T follicular helper cell (primary cell): ENCODE results near the gene SHISA7.
A peak's percentile ranks its signal among the peaks of the same experiment; 100 is the strongest.

Experiments used
- DNase-seq: peaks from one replicate; pipeline ENCODE4 v3.0.0-alpha.2; 2020; ENCODE audit warnings: low read depth

The SHISA7 gene

DNA sequence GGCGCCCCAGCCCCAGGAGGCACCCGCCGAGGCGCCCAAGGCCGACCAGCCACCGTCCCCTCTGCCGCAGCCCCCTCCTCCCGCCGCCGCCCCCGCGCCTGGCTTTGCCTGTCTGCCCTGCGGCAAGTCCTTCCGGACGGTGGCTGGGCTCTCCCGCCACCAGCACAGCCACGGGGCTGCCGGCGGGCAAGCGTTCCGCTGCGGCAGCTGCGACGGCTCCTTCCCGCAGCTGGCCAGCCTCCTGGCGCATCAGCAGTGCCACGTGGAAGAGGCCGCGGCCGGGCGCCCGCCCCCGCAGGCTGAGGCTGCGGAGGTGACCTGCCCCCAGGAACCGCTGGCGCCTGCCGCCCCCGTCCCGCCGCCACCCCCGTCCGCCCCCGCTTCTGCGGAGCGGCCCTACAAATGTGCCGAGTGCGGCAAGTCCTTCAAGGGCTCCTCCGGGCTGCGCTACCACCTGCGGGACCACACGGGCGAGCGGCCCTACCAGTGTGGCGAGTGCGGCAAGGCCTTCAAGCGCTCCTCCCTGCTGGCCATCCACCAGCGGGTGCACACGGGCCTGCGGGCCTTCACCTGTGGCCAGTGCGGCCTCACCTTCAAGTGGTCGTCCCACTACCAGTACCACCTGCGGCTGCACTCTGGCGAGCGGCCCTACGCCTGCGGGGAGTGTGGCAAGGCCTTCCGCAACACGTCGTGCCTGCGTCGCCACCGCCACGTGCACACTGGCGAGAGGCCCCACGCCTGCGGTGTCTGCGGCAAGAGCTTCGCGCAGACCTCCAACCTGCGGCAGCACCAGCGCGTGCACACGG is 39.3 kb upstream of the SHISA7 start:
- DNase-seq = no peak

DNA sequence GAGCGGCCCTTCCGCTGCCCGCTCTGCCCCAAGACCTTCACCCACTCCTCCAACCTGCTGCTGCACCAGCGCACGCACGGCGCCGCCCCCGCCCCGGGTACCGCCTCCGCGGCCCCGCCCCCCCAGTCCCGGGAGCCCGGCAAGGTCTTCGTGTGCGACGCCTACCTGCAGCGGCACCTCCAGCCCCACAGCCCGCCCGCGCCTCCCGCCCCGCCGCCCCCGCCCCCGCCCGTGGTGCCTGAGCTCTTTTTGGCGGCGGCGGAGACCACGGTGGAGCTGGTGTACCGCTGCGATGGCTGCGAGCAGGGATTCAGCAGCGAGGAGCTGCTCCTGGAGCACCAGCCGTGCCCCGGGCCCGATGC is 38.7 kb upstream of the SHISA7 start:
- DNase-seq = no peak

DNA sequence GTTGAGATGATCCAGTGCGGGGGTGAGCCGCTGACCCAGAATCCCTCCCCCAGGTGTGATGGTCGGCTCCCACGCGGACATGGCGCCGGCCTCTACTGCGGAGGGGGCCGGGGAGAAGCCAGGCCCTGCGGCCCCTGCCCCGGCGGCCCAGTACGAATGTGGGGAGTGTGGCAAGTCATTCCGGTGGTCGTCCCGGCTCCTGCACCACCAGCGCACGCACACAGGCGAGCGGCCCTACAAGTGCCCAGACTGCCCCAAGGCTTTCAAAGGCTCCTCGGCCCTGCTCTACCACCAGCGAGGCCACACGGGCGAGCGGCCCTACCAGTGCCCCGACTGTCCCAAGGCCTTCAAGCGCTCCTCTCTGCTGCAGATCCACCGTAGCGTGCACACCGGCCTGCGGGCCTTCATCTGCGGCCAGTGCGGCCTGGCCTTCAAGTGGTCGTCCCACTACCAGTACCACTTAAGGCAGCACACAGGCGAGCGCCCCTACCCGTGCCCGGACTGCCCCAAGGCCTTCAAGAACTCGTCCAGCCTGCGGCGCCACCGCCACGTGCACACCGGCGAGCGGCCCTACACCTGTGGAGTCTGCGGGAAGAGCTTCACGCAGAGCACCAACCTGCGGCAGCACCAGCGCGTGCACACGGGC is 38.2 kb upstream of the SHISA7 start:
- no peak for DNase-seq

DNA sequence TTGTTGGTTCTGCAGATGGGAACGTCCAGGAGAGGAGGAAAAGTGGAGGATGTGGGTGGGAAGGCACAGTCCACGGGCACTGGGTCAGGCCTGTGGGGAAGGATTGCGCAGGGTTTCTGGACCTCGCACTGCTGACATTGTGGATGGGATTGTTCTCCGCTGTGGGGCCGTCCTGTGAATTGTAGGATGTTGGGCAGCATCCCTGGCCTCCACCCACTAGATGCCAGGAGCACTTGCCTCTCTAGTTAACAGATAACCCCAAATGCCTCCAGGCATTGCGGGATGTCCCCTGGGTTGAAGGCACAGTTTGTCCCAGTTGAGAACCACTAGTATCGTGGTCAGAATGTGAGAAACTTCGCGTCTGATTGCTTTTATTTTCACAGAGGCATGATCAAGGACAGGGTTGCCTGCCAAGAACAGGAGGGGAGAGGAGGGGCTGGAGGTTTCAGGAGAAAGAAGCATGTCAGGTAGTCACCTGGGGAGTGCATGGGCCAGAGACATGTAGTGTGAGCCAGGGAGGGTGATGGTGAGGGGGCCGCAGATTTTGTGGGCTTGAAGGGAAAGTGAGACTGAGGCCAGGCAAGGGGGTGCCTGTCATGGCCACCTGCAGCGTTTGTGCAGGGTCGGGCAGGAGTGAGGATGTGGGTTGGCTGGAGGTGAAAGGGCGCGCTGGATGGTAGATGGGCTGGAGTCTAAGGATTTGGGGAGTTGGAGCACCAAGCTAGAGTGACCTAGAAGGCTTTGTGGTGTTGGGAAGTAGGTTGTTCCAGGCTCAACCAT is 36.5 kb upstream of the SHISA7 start:
- DNase-seq = no peak

DNA sequence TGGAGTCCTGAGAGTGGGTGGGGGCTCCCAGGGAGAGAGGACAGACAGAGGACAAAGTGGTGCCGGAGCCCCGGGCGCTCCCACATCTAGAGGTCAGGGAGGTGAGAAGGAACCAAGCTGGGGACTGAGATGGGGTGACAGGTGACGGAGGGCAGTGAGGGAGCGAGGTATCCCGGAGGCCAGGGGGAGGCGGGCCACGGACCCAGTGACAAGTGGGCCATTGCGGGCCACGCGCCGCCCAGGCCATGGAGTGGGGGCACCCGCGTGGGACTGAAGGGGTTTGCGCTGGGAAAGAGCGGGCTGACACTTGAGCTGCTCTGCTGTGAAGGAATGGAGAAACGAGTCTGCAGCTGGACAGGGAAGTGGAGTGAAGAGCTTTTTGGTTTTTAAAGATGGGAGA is 35.9 kb upstream of the SHISA7 start:
- DNase-seq = no peak

DNA sequence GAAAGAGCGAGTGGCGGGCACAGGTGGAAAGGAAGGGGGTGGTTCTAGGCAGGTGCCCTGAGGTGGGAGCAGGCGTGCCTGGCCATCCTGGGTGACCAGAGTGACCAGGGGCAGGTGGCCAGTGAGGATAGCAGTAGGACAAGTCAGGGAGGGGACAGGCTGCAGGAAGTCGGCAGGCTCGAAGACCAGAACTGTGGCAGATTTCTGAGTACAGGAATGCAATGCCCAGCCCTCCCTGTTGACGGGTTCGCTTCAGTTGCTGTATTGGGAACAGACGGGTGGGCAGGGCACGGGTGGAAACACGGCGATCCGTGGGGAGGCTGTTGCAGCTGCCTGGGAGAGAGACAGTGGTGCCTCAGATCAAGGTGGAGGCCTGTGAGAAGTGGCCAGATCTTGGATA is 35.3 kb upstream of the SHISA7 start:
- no peak for DNase-seq

DNA sequence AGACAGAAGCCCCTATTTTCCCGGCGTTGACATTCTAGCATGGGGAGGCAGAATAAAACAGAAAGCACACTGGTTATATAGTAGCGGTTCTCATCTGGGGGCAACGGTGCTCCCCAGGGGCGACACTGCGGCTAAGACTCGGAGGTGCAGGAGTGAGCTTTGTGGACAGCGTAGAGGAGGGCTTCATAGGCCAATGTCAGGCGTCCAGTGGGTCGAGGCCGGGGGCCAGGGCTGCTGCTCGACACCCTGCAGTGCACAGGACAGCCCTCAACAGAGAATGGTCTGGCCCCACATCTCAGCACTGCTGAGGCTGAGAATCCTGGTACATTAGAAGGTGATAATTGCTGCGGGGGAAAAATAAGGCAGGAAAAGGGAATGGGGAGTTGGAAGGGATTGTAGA is 34.8 kb upstream of the SHISA7 start:
- DNase-seq = no peak

DNA sequence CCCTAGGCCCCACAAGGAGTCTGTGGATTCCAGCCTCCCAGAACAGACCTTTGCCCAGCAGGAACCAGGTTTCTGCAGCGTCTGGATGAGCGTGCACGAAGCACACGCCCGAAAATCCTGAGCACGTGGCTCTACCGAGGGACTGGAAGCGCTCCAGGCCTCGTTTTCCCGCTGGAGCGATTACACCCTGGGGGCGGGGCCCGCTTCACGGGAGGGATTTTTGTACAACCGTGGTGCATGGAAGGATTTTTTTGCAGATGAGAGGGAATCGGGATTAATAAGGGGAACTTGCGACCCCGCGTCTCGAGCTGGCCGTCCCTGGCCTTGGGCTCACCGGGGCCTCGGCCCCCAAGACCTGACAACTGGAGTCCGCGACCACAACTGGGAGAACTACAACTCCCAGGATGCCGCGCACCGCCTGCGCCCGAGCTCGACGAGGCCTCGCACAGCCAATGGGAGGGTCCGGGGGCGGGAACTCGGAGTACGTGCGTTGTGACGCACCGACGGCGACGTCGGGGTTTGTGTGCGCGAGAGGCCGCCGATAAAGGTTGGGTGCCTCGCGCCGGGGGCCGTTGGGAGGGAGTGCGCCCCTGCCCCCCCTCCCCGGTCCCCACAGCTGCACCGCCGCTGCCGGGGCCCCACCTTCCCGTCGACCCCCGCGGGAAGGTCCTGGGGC is 33.1 kb upstream of the SHISA7 start, which contains the start of gene ZNF628:
ZNF628 (plus strand) TSS at position 518 of the 676 bp plus-strand sequence. CDS start 3,294 bp downstream, outside the sequence.
- DNase-seq = peak; percentile 96

DNA sequence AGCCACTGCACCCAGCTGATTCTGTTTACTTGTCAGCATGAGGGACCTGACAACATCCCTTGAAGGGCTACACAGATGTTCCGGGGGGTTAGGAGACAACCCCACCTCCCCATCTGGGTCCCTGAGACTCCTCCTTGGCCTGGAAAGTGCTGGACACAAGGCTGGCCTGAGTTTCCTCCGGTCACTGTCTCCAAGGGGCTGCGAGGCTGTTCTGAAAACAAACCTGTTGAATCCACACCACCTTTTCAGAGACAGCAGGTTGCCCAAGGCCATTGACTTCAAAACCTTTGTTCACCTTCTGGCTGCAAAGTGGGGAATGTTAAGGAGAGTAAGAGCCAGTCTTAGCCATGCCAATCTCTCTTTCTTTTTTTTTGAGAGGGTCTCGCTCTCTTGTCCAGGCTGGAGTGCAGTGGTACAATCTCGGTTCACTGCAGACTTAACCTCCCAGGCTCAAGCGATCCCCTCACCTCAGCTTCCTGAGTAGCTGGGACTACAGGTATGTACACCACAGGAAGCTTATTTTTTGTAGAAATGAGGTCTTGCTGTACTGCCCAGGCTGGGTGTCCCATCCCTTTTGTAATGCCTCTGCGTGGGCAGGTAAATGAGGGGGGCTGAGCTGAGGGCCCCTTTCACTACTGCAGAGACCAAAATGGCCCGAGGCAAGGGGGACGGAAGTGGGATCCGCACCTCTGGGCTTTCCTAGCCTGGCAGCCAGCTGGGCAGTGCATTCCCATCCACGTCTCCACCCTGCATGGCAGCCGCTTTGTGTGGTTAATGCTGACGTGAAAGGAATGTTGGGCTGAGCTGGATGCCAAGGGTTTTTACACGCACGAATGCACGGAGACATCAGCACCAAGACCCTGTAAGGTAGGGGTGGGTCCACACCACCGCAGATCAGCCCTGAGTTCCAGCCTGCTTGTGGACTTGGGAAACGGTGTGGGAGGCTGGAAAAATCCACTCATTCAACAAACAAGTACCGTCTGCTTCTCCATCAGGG is 31.5 kb upstream of the SHISA7 start:
- no peak for DNase-seq

DNA sequence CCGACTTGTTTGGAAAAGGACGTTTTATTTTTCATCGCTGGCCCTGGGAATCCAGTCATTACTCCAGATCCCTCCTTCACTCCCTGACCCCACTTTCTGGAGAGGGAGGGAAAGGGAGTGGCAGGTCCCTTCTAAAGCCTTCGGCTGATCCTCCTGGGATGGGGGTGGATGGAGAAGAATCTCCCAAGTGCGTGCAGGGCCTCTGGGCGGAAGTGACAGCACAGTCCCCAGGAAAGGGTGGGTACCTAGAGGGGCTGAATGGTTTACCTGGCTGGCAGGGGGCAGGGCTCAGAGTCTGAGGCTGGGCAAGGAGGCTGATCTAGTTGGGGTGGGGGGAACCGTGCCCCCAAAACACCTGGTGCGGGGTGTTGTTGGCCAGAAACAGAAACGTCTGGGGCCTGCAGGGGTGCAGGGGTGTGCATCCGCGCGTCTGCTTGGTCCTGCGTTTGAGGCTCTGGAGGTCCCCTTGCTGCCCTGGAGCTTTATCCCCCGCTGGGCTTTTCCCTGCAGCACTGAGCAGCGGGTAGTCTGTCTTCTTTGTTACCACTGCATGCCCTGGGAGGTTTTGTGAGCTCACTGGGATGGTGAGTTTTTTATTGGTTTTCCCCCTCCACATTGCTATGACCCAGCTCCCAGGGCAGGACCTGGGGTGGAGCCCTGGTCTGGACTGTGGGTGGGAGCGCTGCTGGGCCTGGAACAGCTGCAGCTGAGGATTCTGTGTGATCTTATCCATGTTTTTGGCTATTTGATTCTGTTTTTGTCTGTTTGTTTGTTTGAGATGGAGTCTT is 30.3 kb upstream of the SHISA7 start:
- DNase-seq = no peak

DNA sequence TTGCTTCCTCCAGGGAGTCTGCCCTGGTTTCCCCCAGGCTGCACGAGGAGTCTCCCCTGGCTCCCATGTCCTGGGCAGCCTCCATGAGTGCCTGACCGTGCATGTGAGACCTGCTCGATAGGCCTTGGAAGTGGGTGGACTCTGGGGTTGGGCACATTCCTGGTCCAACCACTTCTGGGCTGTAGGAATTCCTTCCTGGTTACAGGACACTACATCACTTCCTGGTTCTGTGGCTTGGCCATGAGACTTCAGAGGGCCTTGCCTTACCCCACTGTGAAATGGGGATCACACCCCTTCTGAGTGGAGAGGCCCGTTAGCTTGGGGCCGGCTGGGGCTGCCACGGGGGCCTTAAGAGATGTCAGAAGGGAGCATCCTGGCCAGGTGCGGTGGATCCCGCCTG is 29.4 kb upstream of the SHISA7 start:
- DNase-seq = no peak

DNA sequence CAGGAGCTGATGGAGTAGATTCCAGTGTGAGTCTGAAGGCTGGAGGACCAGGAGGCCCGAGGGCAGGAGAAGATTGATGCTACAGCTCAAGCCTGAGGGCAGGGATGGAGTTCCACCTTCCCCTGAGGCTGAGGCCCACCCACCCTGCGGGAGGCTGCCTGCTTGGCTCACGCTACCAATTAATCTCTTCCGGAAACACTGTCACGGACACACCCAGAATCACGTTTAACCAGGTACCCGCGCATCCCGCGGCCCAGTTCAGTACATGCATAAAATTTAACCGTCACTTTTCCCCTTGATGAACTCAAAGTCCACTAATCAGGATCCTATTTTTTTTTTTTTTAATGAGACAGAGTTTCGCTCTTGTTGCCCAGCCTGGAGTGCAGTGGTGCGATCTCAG is 28.2 kb upstream of the SHISA7 start:
- no peak for DNase-seq

DNA sequence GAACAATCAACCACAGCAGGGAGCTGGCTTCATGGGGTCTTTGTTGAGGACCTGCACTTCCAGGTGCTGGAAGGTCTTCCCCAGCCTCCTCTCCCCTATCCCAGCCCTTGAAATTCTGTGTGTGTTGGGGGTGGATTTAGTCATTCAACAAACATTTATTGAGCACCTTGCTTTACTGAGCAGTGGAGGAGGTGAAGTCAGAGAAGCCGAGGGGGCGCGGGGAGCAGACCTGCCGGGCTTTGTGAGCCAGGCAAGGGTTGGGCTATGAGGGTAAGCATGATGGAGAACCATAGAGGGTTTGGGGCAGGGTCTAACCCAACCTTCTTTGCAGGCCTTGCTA is 24.9 kb upstream of the SHISA7 start:
- DNase-seq = no peak

DNA sequence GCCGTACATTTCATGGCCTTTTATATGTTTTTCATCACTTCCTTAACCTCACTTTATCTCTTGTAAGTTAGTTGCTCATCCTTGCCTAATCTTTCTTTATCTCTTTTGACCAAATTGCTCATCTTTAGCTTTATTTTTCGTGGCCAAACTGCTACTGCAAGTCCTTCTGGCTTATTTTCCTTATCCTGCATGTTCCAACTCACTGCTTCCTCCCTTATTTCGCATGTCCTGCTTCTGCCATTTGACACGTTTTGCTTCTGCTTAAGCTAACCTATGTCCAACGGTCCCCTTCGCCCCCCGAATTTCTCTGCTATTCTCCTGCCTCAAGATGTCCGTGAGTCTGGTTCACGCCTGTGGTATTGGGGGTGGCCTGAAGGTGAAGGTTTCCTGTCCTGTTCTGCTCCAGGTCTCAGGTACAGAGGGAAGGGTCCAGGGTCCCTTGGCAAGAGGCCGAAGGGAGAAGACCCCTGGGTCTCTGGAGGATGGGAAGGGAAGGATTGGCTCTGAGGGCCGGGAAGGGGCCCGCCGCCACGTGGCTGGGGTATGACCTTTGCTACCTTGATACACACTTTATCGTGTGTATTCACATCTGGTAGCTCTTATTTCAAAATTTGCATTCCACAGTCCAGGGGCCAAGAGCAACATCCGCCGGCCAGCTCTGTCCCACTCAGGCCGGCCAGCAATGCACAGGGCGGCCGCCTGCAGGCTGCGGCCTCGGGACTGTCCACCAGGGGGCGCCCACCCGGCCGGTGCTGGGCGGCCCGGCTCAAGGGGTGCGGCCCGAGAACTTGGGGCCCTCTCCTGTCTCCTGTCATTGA is 24.3 kb upstream of the SHISA7 start:
- DNase-seq = peak; percentile 42

DNA sequence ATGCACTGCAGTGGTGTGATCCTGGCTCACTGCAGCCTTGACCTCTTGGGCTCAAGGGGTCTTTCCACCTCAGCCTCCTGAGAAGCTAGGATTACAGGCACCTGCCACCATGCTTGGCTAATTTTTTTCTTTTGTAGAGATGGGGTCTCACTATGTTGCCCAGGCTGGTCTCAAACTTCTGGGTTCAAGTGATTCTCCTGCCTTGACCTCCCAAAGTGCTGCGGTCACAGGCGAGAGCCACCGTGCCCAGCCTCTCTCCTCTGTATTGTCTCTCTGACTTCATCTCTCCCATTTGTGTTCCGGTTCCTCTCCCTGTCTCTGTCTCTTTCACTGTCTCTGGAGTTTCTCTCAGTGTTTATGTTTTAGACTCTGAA is 23.1 kb upstream of the SHISA7 start:
- DNase-seq = no peak

DNA sequence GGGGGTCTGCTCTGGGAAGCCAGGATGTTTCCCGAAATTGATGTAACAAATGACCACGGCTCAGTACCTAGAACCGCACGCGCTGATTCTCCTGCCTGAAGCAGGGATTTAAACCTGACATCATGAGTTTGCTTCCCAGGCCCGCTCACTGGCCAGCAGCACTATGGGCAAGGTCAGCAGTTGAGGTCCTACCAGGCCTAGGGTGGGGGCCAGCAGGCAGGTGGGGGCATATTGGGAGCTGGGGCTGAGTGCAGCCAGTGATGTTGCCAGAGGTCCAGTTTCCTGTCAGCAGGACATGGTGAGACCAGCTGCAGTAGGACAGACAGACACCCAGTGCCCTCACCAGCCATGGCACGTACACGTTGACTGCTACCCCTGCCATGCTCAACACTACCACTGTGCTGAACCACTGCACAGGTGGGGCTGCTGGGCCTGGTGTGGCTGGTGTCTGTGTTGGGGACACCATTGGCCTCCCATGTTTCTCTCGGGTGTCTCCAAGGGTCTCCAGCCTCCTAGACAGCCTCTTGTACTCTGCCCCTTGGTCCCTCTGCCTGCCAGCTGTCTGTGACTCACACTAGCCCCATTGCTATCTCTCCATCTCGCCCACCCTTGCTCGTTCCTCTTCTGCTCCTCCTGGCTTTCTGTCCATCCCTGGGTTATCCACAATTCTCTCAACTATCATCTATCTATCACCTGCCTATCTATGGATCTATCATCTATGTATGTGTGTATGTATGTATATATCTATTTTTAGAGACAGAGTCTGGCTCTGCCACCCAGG is 22.6 kb upstream of the SHISA7 start:
- no peak for DNase-seq

DNA sequence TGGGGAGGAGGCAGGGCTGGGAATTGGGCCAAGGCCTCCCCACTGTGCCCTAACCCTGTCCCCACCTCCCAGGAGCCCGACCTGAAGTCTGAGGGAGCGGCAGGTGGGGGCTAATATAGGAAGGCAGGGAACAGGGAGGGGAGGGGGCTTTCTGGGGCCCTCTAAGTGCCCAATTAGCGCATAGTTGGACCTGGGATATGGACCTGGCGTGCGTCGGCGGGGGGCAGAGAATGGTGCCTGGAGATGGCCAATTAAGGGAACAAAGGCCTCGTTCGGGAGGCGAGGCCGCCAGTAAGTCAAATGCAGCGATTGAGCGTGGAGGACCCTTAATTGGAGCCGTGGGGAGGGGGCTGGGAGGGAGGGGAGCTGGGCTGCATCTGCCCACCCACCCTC is 21.6 kb upstream of the SHISA7 start, which contains the start of gene C19orf85:
C19orf85 (minus strand) TSS at position 90 of the 393 bp plus-strand sequence. CDS start 197 bp downstream, outside the sequence.
- DNase-seq = no peak

DNA sequence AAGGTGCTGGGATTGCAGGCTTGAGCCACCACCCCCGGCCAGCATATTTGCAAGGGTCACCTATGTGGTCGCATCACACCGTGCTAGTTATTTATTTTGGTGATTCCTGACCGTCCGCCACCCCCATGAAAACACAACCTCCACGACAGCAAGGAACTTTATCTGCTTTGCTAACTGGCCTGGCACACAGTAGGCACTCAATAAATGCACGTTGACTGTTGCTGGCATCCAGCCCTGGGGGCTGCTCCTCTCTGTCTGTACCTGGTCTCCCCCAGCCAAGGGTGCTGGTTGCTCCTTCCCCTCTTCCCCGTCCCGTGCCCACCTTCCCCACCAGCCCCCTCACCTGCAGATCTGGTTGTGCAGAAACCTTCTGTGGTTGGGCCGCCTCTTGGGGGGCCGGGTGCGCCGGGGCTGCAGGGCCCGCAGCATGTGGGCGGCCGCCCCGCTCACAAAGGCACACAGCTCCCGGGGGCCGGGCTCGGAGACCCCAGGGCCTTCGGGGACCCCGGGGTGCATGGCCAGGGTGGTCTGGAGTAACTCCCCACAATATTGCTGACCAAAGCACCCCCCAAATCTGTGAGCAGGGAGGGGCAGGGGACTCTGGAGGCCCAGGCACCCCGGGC is 21.1 kb upstream of the SHISA7 start:
- DNase-seq = no peak
